Measurements from ENCODE around the gene BPIFB2.

The BPIFB2 gene

GRCh38 chr20:33020278-33021161, 13.0 kb downstream of the BPIFB2 start:
- DNase-seq (ENCODE audit: low read depth in 2 of 2), result no peak

GRCh38 chr20:33021879-33022278, 14.4 kb downstream of the BPIFB2 start:
- DNase-seq (ENCODE audit: low read depth in 2 of 2), result no peak

- DNase-seq (ENCODE audit: low read depth in 2 of 2), result no peak
Measured at GRCh38 chr20:33022289-33022688, 14.8 kb downstream of the BPIFB2 start.

GRCh38 chr20:33022694-33023438, 15.4 kb downstream of the BPIFB2 start:
- DNase-seq (ENCODE audit: low read depth in 2 of 2), result no peak

GRCh38 chr20:33023439-33024242, 16.1 kb downstream of the BPIFB2 start:
- DNase-seq (ENCODE audit: low read depth in 2 of 2), result no peak

- no peak for DNase-seq (ENCODE audit: low read depth in 2 of 2)
Measured at GRCh38 chr20:33024243-33024560, 16.7 kb downstream of the BPIFB2 start.

- no peak for DNase-seq (ENCODE audit: low read depth in 2 of 2)
Measured at GRCh38 chr20:33024609-33025317, 17.3 kb downstream of the BPIFB2 start.

- no peak for DNase-seq (ENCODE audit: low read depth in 2 of 2)
Measured at GRCh38 chr20:33025318-33025876, 17.9 kb downstream of the BPIFB2 start.

- no peak for DNase-seq (ENCODE audit: low read depth in 2 of 2)
Measured at GRCh38 chr20:33026072-33026778, 18.7 kb downstream of the BPIFB2 start.

- DNase-seq (ENCODE audit: low read depth in 2 of 2), result no peak
Measured at GRCh38 chr20:33026779-33027759, 19.6 kb downstream of the BPIFB2 start.

- DNase-seq (ENCODE audit: low read depth in 2 of 2), result no peak
Measured at GRCh38 chr20:33027769-33028751, 20.6 kb downstream of the BPIFB2 start.

GRCh38 chr20:33028875-33029274, 21.4 kb downstream of the BPIFB2 start:
- DNase-seq (ENCODE audit: low read depth in 2 of 2), result no peak

GRCh38 chr20:33030076-33030475, 22.6 kb downstream of the BPIFB2 start:
- DNase-seq (ENCODE audit: low read depth in 2 of 2), result no peak

GRCh38 chr20:33030569-33030968, 23.1 kb downstream of the BPIFB2 start:
- no peak for DNase-seq (ENCODE audit: low read depth in 2 of 2)

GRCh38 chr20:33031531-33031930, 24.0 kb downstream of the BPIFB2 start, which contains the start of gene BPIFB6:
Gene BPIFB6 (plus strand): TSS chr20:33031648. CDS start chr20:33031648, 0 bp downstream.
- DNase-seq (ENCODE audit: low read depth in 2 of 2), result no peak

GRCh38 chr20:33032555-33032954, 25.1 kb downstream of the BPIFB2 start:
- DNase-seq (ENCODE audit: low read depth in 2 of 2), result no peak

GRCh38 chr20:33033381-33033780, 25.9 kb downstream of the BPIFB2 start:
- DNase-seq (ENCODE audit: low read depth in 2 of 2), result no peak

- DNase-seq (ENCODE audit: low read depth in 2 of 2), result no peak
Measured at GRCh38 chr20:33034115-33034514, 26.6 kb downstream of the BPIFB2 start.
